Measurements from ENCODE around the gene ACOT11. TPM values are rescaled to one million over a fixed set of nuclear protein-coding genes. Genes with fewer than 3 reads are reported as not detected.

The ACOT11 gene
- total and polyA plus RNA-seq, 4 donors = 2.8 to 13.5 (median 7.9) TPM

DNA sequence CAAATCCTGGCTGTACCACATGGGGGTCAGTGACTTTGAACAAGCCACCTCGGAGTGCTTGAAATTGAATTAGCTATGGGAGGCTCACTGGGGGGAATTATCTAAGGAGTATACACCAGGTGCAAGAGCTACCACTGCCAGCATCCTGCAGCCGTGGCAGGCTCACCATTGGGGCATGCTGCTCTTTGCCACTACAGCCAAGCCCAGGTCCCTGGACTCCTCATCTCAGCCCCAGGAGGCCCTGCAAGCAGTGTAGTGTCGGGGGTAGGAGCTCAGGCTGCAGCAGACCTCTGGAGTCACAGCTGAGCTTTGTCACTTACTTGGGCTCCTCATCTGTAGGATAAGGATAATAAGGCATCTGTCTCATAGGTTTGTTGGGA lies 35.3 kb downstream of the ACOT11 start:
- WGBS, 2 donors = 93 to 99% methylated on average over 3 of the region's 3 CpGs
- Histone ChIP-seq H3K27ac (ENCODE audit: low read depth in 1 of 2, low read length in 1 of 2) (peak overlapping the region in 1 of 2 donors; percentile 94), H3K9me3 (ENCODE audit: control insufficient read depth in 4 of 4, insufficient read depth in 3 of 4, low read length in 3 of 4) (no peaks in the 10 kb centered on the region), H3K36me3 (ENCODE audit: control insufficient read depth in 4 of 4, insufficient read depth in 4 of 4, low read length in 4 of 4) (no peaks in the 10 kb centered on the region), H3K4me3 (no peak overlapping the region), H3K27me3 (ENCODE audit: control insufficient read depth in 3 of 3, insufficient read depth in 3 of 3, low read length in 2 of 3) (no peaks in the 10 kb centered on the region), H3K4me1 (ENCODE audit: control insufficient read depth in 5 of 5, insufficient read depth in 5 of 5, low read length in 5 of 5) (peaks cover 3 to 36% (median 5%) of the 10 kb centered on the region in 5 donors), H3K9ac (ENCODE audit: insufficient read depth in 1 of 2, low read length in 2 of 2) (no peak overlapping the region)
- DNase-seq = no peak
- TF ChIP-seq, protein P1, sequence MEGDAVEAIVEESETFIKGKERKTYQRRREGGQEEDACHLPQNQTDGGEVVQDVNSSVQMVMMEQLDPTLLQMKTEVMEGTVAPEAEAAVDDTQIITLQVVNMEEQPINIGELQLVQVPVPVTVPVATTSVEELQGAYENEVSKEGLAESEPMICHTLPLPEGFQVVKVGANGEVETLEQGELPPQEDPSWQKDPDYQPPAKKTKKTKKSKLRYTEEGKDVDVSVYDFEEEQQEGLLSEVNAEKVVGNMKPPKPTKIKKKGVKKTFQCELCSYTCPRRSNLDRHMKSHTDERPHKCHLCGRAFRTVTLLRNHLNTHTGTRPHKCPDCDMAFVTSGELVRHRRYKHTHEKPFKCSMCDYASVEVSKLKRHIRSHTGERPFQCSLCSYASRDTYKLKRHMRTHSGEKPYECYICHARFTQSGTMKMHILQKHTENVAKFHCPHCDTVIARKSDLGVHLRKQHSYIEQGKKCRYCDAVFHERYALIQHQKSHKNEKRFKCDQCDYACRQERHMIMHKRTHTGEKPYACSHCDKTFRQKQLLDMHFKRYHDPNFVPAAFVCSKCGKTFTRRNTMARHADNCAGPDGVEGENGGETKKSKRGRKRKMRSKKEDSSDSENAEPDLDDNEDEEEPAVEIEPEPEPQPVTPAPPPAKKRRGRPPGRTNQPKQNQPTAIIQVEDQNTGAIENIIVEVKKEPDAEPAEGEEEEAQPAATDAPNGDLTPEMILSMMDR (IDR thresholded peaks at IDR 0.05; ENCODE audit: control extremely low read depth, extremely low read depth) = no peak
- ATAC-seq (ENCODE audit: insufficient read depth, low FRiP score) = no peak

DNA sequence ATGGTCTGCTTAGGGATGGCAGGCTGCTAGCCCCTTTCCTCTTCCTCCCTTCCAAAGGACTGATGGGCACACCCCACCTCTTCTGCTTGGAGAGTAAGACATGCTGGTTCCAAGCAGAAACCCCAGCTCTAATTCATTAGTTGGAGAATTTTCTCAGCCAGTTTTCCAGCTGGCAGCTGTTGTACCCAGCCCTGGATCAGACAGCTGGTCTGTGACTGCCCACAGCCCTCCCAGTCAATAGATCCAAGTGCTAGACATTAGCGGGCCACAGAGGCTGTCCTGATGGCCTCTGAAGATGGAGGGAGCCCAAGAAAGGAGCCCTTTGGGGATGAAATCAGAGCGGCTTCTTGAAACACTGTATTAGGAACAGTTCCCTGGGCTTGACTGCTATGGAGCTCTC lies 35.8 kb downstream of the ACOT11 start:
- ATAC-seq (ENCODE audit: insufficient read depth, low FRiP score) = no peak
- Histone ChIP-seq H3K4me1 (ENCODE audit: control insufficient read depth in 5 of 5, insufficient read depth in 5 of 5, low read length in 5 of 5) (peaks cover 3 to 36% (median 5%) of the 10 kb centered on the region in 5 donors), H3K36me3 (ENCODE audit: control insufficient read depth in 4 of 4, insufficient read depth in 4 of 4, low read length in 4 of 4) (no peaks in the 10 kb centered on the region), H3K27me3 (ENCODE audit: control insufficient read depth in 3 of 3, insufficient read depth in 3 of 3, low read length in 2 of 3) (no peaks in the 10 kb centered on the region), H3K4me3 (no peak overlapping the region), H3K9me3 (ENCODE audit: control insufficient read depth in 4 of 4, insufficient read depth in 3 of 4, low read length in 3 of 4) (no peaks in the 10 kb centered on the region), H3K9ac (ENCODE audit: insufficient read depth in 1 of 2, low read length in 2 of 2) (no peak overlapping the region), H3K27ac (ENCODE audit: low read depth in 1 of 2, low read length in 1 of 2) (peak overlapping the region in 1 of 2 donors; percentile 94)
- 90 to 95% methylated on average over 2 of the region's 2 CpGs for WGBS, 2 donors
- DNase-seq = peak; percentile 44 to 59 (median 46)
- TF ChIP-seq, protein P1 (IDR thresholded peaks at IDR 0.05; ENCODE audit: control extremely low read depth, extremely low read depth) = no peak

DNA sequence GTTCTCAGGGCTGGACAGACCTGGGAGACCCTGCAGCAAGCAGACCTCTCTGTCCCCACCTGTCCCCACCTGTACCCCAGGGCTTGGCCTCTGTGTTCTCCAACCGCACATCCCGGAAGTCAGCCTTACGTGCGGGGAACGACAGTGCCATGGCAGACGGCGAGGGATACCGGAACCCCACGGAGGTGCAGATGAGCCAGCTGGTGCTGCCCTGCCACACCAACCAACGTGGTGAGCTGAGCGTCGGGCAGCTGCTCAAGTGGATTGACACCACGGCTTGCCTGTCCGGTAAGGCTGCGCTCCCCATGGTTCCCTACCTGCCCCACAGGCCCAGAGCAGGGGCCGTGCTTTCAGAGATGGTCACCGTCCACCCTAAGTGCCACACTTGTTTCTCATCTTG lies 36.5 kb downstream of the ACOT11 start:
- DNase-seq (no peak), ATAC-seq (ENCODE audit: insufficient read depth, low FRiP score) (no peak)
- Histone ChIP-seq H3K4me1 (ENCODE audit: control insufficient read depth in 5 of 5, insufficient read depth in 5 of 5, low read length in 5 of 5) (peaks cover 3 to 36% (median 5%) of the 10 kb centered on the region in 5 donors), H3K36me3 (ENCODE audit: control insufficient read depth in 4 of 4, insufficient read depth in 4 of 4, low read length in 4 of 4) (no peaks in the 10 kb centered on the region), H3K9ac (ENCODE audit: insufficient read depth in 1 of 2, low read length in 2 of 2) (no peak overlapping the region), H3K4me3 (no peak overlapping the region), H3K27ac (ENCODE audit: low read depth in 1 of 2, low read length in 1 of 2) (peak overlapping the region in 1 of 2 donors; percentile 94), H3K9me3 (ENCODE audit: control insufficient read depth in 4 of 4, insufficient read depth in 3 of 4, low read length in 3 of 4) (no peaks in the 10 kb centered on the region), H3K27me3 (ENCODE audit: control insufficient read depth in 3 of 3, insufficient read depth in 3 of 3, low read length in 2 of 3) (no peaks in the 10 kb centered on the region)
- TF ChIP-seq, protein P1 (IDR thresholded peaks at IDR 0.05; ENCODE audit: control extremely low read depth, extremely low read depth) = no peak
- WGBS, 2 donors = 94 to 97% methylated on average over 17 of the region's 17 CpGs
